CD4-positive, alpha-beta T cell treated with Interleukin-6 at 100 ng/mL for 8 hours (primary cell): ENCODE data around the gene CHKA.

ENCODE experiments used
- DNase-seq: peaks from one replicate; pipeline ENCODE4 v3.0.0-alpha.2; 2020; ENCODE audit warnings: mixed read lengths, low spot score

CHKA gene

DNA sequence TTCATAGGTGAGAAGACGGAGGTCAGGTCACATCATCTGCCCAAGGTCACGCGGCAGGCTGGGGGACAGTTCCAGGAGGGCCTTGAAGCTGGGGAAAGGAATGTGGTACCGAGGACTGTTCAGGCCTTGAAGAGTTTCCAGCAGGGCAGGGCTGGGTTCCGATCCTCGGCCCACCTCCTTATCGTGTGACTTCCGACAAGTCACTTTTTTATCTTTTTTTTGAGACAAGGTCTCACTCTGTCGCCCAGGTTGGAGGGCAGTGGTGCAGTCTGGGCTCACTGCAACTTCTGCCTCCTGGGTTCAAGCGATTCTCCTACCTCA lies 90.1 kb downstream of the CHKA start:
- no peak for DNase-seq

- peak; percentile 98 for DNase-seq
Observed at GRCh38 chr11:68030318-68031143, 90.7 kb downstream of the CHKA start, which contains the start of gene NDUFS8. NDUFS8 (plus strand) TSS chr11:68030681; CDS start chr11:68032152, 1,471 bp downstream.

DNA sequence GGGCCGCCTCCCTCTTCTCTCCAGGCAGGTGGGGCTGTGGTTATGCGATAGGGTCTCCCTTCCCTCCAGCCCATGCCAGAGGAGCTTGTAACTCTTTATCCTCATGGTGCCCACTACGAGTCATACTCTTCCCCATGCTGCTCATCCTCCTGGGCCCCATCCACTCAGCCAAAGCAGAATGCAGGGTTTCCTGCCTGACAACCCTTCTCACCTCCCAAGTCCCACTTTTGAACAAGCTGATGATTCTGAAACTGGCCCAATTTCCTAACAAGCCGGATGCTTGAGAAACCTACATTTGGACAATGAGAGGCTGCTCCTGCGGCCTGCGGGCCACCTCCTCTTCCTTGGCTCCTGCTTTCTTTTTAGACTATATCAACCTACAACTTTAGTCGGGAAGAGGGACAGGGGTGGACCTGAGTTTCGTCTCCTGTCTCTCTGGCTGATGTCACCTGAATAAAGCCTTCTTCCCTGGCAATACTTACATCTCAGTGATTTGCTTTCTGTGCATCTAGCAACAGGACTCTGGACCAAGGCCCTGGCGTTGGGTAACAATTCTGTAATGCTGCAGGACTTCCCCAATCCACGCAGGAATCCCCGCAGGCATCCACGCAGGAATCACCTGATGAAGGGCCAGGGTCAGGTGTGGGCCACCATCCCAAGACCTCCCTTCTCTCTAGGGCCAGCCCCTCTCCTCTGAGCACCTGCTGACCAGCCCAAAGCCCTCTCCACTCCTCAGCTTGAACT lies 92.2 kb downstream of the CHKA start:
- DNase-seq, result no peak

DNA sequence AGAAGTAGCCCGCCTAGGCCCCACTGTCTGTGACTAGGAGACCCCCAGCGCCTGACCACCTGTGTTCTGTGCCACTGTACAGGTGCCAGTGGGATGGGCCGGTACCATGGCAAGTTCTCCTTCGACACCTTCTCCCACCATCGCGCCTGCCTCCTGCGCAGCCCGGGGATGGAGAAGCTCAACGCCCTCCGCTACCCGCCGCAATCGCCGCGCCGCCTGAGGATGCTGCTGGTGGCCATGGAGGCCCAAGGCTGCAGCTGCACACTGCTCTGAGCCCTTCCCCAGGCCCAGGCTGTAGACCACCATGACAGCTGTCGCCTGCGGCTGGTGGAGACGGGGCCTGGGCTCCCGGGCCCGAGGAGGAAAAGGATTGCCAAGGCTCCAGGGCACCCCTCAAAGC lies 93.5 kb downstream of the CHKA start:
- DNase-seq, result no peak

DNA sequence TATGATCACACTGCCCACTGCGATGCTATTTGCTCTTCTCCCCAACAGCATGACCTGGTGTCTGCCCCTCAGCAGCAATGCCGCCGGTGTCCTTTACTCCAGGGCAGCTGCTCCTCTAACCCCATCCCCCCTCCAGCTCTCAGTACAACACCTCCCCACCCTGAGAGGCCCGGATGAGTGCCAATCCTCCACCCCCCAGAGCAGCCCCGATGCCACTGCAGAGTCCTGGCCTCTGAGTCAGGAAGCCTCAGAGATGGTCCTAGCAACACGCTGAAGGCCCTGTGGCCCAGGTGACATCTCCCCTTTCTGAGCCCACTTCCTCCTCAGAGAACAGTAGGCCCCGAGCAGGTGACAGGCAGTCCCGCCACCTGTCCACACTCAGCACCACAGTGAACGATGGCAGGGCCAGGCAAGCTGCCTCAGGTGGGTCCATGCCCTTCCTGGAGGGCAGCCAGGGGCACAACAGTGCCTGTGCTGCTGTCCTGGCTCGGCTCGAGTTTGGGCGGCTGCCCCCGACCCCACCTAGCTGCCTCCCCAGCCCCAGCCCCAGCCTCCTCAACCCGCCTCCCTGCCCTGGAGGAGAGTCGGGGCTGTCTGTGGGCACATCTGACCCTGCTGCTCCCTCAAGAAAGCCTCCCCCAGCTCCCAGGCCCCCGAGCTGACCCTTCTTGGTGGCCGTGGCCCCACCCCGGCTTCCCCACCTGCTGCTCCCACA lies 94.6 kb downstream of the CHKA start:
- DNase-seq, result no peak

DNA sequence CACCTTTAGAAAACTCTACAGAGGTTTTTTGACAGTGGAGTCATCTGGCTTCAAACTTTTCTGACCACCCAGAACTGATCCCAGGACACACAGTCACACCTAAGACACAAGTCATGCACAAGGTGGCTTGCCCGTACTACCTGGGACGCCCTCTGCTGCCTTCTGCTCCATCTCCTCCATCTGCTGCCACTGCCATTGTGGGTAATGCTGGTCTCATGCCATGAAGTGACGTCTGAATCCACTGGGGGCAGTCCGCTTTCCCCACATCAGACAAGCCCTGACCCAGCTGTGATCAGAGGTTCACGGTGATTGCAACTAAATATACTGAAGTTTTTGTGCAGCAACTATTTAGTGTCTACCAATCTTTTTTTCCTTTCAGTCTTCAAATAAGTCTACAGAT lies 96.1 kb downstream of the CHKA start:
- no peak for DNase-seq

- no peak for DNase-seq
Observed at GRCh38 chr11:68024508-68024907, 96.7 kb downstream of the CHKA start.

DNA sequence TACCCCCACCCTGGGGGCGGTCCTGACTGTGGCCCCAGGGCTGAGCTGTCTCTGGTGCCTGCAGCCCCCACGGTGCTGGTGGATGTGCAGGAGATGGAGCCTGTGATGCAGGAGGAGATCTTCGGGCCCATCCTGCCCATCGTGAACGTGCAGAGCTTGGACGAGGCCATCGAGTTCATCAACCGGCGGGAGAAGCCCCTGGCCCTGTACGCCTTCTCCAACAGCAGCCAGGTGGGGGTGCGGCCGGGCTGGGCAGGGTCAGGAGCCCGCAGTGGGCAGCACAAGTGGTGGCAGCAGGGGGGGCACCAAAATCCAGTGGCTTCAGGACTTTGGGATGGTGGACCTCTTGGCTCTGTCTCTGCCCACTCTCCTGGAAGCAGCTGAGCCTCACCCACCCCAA lies 98.7 kb downstream of the CHKA start:
- no peak for DNase-seq

GRCh38 chr11:68021167-68021787 lies 99.9 kb downstream of the CHKA start:
- DNase-seq, result no peak

- no peak for DNase-seq
Observed at GRCh38 chr11:68020575-68020974, 100.6 kb downstream of the CHKA start.

- no peak for DNase-seq
Observed at GRCh38 chr11:68019486-68019885, 101.7 kb downstream of the CHKA start.

DNA sequence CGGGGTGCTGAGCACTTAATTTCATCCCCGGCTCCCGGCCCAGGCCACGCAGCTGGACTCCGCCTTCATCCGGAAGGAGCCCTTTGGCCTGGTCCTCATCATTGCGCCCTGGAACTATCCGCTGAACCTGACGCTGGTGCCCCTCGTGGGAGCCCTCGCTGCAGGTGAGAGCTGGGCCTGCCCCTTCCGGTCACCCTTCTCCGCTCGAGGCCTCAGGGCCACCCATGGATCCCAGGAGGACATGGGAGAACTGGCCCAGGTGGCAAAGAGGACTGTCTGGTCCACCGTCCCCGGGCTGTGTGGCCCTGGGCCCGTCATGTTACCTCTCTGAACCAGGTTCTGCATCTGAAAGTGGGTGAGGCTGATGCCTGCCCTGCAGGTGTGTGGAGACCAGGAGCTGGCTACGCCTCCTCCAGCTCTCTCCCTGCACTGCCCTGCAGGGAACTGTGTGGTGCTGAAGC lies 102.4 kb downstream of the CHKA start:
- DNase-seq, result no peak

- no peak for DNase-seq
Observed at GRCh38 chr11:68017980-68018729, 103.0 kb downstream of the CHKA start.

- DNase-seq, result no peak
Observed at GRCh38 chr11:68016904-68017817, 104.0 kb downstream of the CHKA start.

DNA sequence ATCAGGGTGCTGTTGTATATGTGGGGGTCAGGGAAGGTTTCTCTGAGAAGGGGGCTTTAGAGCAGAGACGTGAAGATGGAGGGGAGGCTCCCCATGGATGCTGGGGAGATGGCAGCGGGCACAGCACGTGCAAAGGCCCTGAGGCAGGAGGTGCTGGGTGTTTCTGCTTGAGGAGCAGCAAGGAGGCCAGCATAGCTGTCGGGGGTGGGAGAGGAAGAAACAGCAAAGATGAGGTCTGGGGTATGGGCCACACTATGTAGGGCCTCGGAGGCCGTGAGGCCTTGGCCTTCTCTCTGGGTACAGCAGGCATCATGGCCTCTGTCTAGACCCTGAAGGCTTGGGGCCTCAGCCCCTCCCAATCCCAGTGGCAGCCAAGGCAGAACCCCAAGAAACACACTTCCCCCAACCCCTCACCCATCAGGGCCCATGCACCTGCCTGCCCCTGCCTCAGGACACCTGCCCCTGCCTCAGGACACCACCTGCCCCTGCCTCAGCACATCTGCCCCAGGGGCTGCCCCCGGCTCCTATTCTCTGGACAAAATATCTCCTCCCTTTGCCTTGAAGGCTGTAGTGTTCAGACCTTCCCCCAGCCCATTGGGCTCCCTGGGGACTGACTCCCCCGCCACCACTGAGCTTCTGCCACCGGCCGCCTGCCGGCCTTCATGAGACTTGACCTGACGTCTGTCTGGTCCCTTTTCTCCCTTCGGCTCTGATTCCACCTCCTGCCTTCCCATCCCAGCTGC lies 104.9 kb downstream of the CHKA start:
- DNase-seq, result no peak

DNA sequence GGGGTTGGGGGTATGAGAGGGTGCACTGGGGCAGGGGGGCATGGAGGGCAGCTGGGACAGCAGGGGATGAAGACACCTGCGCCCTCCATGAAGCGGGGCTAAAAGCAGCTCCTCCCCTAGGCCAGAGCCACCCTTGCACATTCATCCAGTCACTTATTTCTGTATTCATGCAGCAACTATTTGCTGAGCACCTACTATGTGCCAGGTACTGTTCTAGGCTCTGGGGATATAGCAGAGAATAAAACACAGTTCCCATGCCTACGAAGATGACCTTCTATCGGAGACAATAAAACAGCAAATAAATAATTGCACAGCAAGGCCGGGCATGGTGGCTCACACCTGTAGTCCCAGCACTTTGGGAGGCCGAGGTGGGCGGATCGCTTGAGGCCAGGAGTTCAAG lies 105.7 kb downstream of the CHKA start:
- DNase-seq, result no peak

DNA sequence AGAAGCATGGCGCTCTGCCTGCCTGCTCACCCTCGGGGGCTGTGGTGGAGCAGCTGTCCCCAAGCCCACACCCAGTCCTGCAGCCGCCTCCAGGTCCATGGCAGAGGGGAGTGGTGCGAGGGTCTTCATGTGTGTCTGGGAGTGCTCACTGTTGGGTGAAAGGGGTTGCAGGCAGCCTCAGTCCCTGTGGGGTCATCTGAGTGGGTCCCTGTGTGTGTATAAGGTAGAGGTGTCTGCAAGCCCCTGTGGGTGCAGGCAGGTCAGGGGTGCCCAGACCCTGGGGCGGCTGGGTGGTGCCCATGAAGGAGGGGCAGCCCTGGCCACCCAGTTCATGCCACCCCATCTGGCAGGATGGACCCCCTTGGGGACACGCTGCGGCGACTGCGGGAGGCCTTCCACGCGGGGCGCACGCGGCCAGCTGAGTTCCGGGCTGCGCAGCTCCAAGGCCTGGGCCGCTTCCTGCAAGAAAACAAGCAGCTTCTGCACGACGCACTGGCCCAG lies 106.2 kb downstream of the CHKA start:
- DNase-seq, result no peak

GRCh38 chr11:68014157-68014946 lies 106.8 kb downstream of the CHKA start:
- no peak for DNase-seq
